Fibroblast of villous mesenchyme (primary cell): Measurements from ENCODE around the gene SCN3A. TPM values are rescaled to one million over a fixed set of nuclear protein-coding genes. Genes with fewer than 3 reads are reported as not detected.

Experiments
- DNase-seq: peaks from one replicate; pipeline ENCODE4 v3.0.0-alpha.2; 2010; ENCODE audit warnings: low read depth
- H3K4me3 ChIP-seq: 2 replicates; pipeline ENCODE4 v1.5.1; 2011; ENCODE audit warnings: low read depth, mild to moderate bottlenecking, low read length
- CTCF ChIP-seq: IDR thresholded peaks from 2 replicates; pipeline ENCODE4 v1.5.1; 2012; ENCODE audit warnings: low read depth, mild to moderate bottlenecking, low read length; ENCODE audit not compliant: insufficient read depth
- total RNA-seq: library from RNA; depleted of rRNA; stranded (reverse); fragments of >200 nt; gene quantifications from 2 replicates; pipeline ENCODE4 v1.2.3, GENCODE V29; 2012

SCN3A gene
- total RNA-seq, 1 donor, result not detected

GRCh38 chr2:165078913-165079312 lies 124.9 kb downstream of the SCN3A start:
- no peak overlapping the region for H3K4me3 ChIP-seq
- no peak for DNase-seq
- TF ChIP-seq CTCF, result no peak

- H3K4me3 ChIP-seq, result no peak overlapping the region
- DNase-seq, result no peak
- no peak for TF ChIP-seq CTCF
These were observed 129.0 kb downstream of the SCN3A start for GRCh38 chr2:165074884-165075283.

DNA sequence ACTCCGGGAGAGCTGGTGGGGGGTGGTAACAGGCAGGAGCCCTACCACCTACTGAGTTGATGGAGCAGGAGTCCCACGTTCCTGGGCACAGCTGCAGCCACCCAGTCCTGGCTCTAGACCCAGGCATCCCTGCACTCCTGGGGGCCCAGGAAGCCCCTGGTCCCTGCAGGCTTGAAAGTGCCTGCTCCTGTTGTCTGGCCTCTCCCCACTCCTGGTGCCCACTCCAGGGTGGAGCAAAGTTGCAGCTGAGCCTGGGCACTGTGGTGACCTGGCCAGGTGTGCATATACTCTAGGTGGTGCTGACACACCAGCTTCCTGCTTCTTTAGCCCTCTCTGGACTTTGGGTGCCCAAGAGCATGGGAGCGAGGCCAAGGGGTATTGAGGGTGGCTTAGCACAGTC lies 129.5 kb downstream of the SCN3A start:
- DNase-seq, result no peak
- no peak overlapping the region for H3K4me3 ChIP-seq
- TF ChIP-seq CTCF, result no peak

- no peak for DNase-seq
- TF ChIP-seq CTCF, result no peak
- H3K4me3 ChIP-seq, result no peak overlapping the region
These were observed 133.8 kb downstream of the SCN3A start for GRCh38 chr2:165070076-165070475.

- H3K4me3 ChIP-seq, result no peak overlapping the region
- no peak for DNase-seq
- TF ChIP-seq CTCF, result no peak
These were observed 134.7 kb downstream of the SCN3A start for GRCh38 chr2:165069151-165069550.

DNA sequence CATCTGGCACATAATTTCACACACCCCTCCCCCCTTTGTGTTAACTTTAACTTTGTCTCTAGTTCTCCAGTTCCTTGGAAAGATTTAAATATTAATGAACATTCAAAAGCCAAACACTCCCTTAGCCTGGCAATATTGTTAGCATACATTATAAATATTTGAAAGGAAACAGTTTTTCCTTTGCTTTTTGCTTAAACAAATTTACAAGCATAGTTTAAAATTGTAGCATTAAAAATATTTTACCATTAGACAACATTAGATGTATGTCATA lies 135.4 kb downstream of the SCN3A start:
- no peak overlapping the region for H3K4me3 ChIP-seq
- no peak for TF ChIP-seq CTCF
- no peak for DNase-seq

DNA sequence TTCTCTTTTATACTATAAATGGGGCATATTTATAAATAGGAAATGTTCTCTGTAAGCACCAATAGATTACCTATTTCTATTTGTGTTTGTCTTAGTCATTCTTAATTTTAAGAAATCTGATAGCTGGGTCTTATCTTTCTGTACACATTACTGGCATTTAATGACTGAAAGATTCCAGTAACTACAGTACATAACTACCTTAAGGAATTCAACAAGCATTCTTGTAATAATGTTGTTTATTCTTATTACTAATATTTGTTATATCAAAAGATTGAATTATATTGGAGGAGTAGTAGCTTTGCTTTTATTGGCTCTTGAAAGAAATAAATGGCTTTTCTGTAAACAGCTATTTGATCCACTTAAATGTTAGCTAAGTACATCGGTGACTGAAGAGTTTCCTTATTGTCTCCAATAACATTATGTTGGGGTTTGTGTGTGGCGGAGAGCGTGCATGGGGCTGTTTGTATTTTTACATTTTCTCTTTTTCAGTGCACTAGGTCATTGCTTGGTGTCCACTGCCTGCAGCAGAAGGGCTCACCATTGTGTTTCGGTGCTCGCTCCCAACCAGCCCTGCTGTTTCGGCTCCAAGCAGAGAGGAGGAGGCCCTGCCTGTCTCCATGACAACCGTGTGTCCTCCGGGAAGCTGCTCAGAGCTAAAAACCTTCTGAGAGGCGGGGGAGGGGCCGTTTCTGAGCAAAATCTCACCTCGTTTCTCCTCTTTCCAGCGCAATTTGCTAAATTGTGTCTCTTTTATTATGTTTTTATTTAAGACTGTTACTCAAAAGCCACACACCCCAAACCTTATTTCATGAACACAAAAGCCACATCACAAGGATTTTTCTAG lies 136.0 kb downstream of the SCN3A start:
- no peak for TF ChIP-seq CTCF
- DNase-seq, result peak; percentile 47
- H3K4me3 ChIP-seq, result no peak overlapping the region
